ENCODE results near the gene SEMA3F. TPM values are rescaled to one million over a fixed set of nuclear protein-coding genes. Genes with fewer than 3 reads are reported as not detected.

Gene SEMA3F
- total and polyA plus RNA-seq, 2 donors (not counting 3 experiments of a cell fraction or from before 2014, with no cell fraction given): 65.8 to 99.1 TPM

GRCh38 chr3:50155891-50156290 lies 767 bp downstream of the SEMA3F start:
- Histone ChIP-seq H3K9me3 (replicated peaks; ENCODE audit: control insufficient read depth, insufficient read depth, low read length) (no peaks in the 10 kb centered on the region), H2AFZ (ENCODE audit: low read depth, low read length) (no peak overlapping the region), H3K79me2 (ENCODE audit: control insufficient read depth, insufficient read depth, low read length) (peaks cover 47% of the 10 kb centered on the region), H3K27me3 (ENCODE audit: control insufficient read depth in 2 of 2, insufficient read depth in 2 of 2, low read length in 2 of 2) (no peaks in the 10 kb centered on the region), H3K9ac (replicated peaks; ENCODE audit: extremely low read depth, insufficient read depth, low read length) (peak overlapping the region; percentile 39), H3K27ac (ENCODE audit: insufficient read depth, low read depth, low read length) (peak overlapping the region; percentile 40), H3K9me1 (replicated peaks; ENCODE audit: control insufficient read depth, extremely low read depth, insufficient read depth, low read length) (no peaks in the 10 kb centered on the region), H4K20me1 (replicated peaks; ENCODE audit: control insufficient read depth, extremely low read depth, insufficient read depth, low read length) (no peaks in the 10 kb centered on the region), H3K4me2 (ENCODE audit: insufficient read depth, low read length) (peak overlapping the region; percentile 78), H3K36me3 (ENCODE audit: control insufficient read depth in 2 of 2, extremely low read depth in 1 of 2, insufficient read depth in 2 of 2, low read length in 2 of 2) (no peaks in the 10 kb centered on the region), H3K4me1 (ENCODE audit: control insufficient read depth, extremely low read depth, insufficient read depth, low read length) (peaks cover 59% of the 10 kb centered on the region), H3K4me3 (replicated peaks in 1 of 3; ENCODE audit: insufficient read depth in 1 of 3, low read depth in 1 of 3, low read length in 3 of 3) (peak overlapping the region; percentile 29 to 77 (median 77))
- CTCF ChIA-PET: interaction anchor here (0.9 to 3.6 kb wide), 10 partner anchors 9 to 71 kb away, joined by 3 to 36 read pairs (median 4); partner anchors contain the start of gene GNAT1
- dilution Hi-C loops (cut with MboI; ENCODE audit: extremely low pct_ligation_motif_present, low sequenced_read_pairs): no loop called here
- POLR2A ChIA-PET: interaction anchor here (1.2 to 1.7 kb wide), 2 partner anchors 9 to 80 kb away, joined by 3 to 10 read pairs; no protein-coding TSS in a partner anchor
- no TSS peak for BruUV-seq (replicated peaks)
- FAIRE-seq: peak; percentile 71
- DNase-seq (ENCODE audit: low read depth, low spot score): peak; percentile 42
- no peak for TF ChIP-seq FOS (IDR thresholded peaks at IDR 0.05; ENCODE audit: borderline replicate concordance, insufficient read depth, low read length)
- peak; percentile 2 for TF ChIP-seq POLR2AphosphoS5 (IDR thresholded peaks at IDR 0.05; ENCODE audit: insufficient read depth, low read depth, low read length)
- intact Hi-C loops (cut with micrococcal nuclease): loop anchor here (1.0 to 5.0 kb wide), 2 partner anchors 33 to 81 kb away; partner anchors contain the start of gene GNAI2

- H3K36me3 ChIP-seq (ENCODE audit: control insufficient read depth in 2 of 2, extremely low read depth in 1 of 2, insufficient read depth in 2 of 2, low read length in 2 of 2): peaks cover 0 to 4% of the 10 kb centered on the region in 2 experiments
- no peaks in the 10 kb centered on the region for H3K9me3 ChIP-seq (replicated peaks; ENCODE audit: control insufficient read depth, insufficient read depth, low read length)
- TSS peak; percentile 65 for BruUV-seq (replicated peaks)
- no peak for TF ChIP-seq GATA2 (IDR thresholded peaks at IDR 0.05; ENCODE audit: insufficient read depth, insufficient read length, low read depth, low read length)
- no peak for TF ChIP-seq FOS (IDR thresholded peaks at IDR 0.05; ENCODE audit: borderline replicate concordance, insufficient read depth, low read length)
- TF ChIP-seq POLR2A (IDR thresholded peaks at IDR 0.05; ENCODE audit: low read depth, low read length): peak; percentile 96
- no peak for TF ChIP-seq JUN (IDR thresholded peaks at IDR 0.05; ENCODE audit: borderline replicate concordance, insufficient read depth, insufficient read length, low read depth)
- no peak for TF ChIP-seq MYC (IDR thresholded peaks at IDR 0.05; ENCODE audit: low read depth, low read length)
- TF ChIP-seq POLR2AphosphoS5 (IDR thresholded peaks at IDR 0.05; ENCODE audit: insufficient read depth, low read depth, low read length): peak; percentile 85
- TF ChIP-seq, protein P1, sequence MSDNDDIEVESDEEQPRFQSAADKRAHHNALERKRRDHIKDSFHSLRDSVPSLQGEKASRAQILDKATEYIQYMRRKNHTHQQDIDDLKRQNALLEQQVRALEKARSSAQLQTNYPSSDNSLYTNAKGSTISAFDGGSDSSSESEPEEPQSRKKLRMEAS (IDR thresholded peaks at IDR 0.05; ENCODE audit: insufficient read depth, insufficient read length): no peak
- TF ChIP-seq, protein P2, sequence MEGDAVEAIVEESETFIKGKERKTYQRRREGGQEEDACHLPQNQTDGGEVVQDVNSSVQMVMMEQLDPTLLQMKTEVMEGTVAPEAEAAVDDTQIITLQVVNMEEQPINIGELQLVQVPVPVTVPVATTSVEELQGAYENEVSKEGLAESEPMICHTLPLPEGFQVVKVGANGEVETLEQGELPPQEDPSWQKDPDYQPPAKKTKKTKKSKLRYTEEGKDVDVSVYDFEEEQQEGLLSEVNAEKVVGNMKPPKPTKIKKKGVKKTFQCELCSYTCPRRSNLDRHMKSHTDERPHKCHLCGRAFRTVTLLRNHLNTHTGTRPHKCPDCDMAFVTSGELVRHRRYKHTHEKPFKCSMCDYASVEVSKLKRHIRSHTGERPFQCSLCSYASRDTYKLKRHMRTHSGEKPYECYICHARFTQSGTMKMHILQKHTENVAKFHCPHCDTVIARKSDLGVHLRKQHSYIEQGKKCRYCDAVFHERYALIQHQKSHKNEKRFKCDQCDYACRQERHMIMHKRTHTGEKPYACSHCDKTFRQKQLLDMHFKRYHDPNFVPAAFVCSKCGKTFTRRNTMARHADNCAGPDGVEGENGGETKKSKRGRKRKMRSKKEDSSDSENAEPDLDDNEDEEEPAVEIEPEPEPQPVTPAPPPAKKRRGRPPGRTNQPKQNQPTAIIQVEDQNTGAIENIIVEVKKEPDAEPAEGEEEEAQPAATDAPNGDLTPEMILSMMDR (IDR thresholded peaks at IDR 0.05; ENCODE audit: extremely low read depth in 1 of 2, insufficient read depth in 1 of 2, low read depth in 1 of 2, low read length in 2 of 2): no peak
- H3K9me1 ChIP-seq (replicated peaks; ENCODE audit: control insufficient read depth, extremely low read depth, insufficient read depth, low read length): no peaks in the 10 kb centered on the region
- dilution Hi-C loops (cut with MboI; ENCODE audit: extremely low pct_ligation_motif_present, low sequenced_read_pairs): no loop called here
- H3K4me2 ChIP-seq (ENCODE audit: insufficient read depth, low read length): peak overlapping the region; percentile 78
- H3K4me1 ChIP-seq (ENCODE audit: control insufficient read depth, extremely low read depth, insufficient read depth, low read length): peaks cover 68% of the 10 kb centered on the region
- H4K20me1 ChIP-seq (replicated peaks; ENCODE audit: control insufficient read depth, extremely low read depth, insufficient read depth, low read length): no peaks in the 10 kb centered on the region
- H2AFZ ChIP-seq (ENCODE audit: low read depth, low read length): no peak overlapping the region
- FAIRE-seq (peak; percentile 96), DNase-seq (ENCODE audit: low read depth, low spot score) (peak; percentile 54)
- no peaks in the 10 kb centered on the region for H3K27me3 ChIP-seq (ENCODE audit: control insufficient read depth in 2 of 2, insufficient read depth in 2 of 2, low read length in 2 of 2)
- peak overlapping the region; percentile 39 for H3K9ac ChIP-seq (replicated peaks; ENCODE audit: extremely low read depth, insufficient read depth, low read length)
- peaks cover 56% of the 10 kb centered on the region for H3K79me2 ChIP-seq (ENCODE audit: control insufficient read depth, insufficient read depth, low read length)
- CTCF ChIA-PET: interaction anchor here (1.2 to 3.6 kb wide), 11 partner anchors 8 to 38 kb away, joined by 3 to 36 read pairs (median 5); no protein-coding TSS in a partner anchor
- peak overlapping the region; percentile 40 for H3K27ac ChIP-seq (ENCODE audit: insufficient read depth, low read depth, low read length)
- peak overlapping the region; percentile 29 to 77 (median 77) for H3K4me3 ChIP-seq (replicated peaks in 1 of 3; ENCODE audit: insufficient read depth in 1 of 3, low read depth in 1 of 3, low read length in 3 of 3)
- POLR2A ChIA-PET: interaction anchor here (0.8 to 1.7 kb wide), 4 partner anchors 8 to 79 kb away, joined by 3 to 10 read pairs (median 3); no protein-coding TSS in a partner anchor
- intact Hi-C loops (cut with micrococcal nuclease): loop anchor here (5.0 kb wide), 1 partner anchor 80 kb away; the partner anchor contains the start of gene GNAI2
Measured at GRCh38 chr3:50156549-50157493, 1.7 kb downstream of the SEMA3F start.

Measured in endothelial cell of umbilical vein (primary cell).